LoVo (cell line): ENCODE data around the gene PPOX.

Source experiments
- DNase-seq: peaks from one replicate; pipeline ENCODE4 v3.0.0-alpha.2; 2016; ENCODE audit warnings: low spot score

Gene PPOX

DNA sequence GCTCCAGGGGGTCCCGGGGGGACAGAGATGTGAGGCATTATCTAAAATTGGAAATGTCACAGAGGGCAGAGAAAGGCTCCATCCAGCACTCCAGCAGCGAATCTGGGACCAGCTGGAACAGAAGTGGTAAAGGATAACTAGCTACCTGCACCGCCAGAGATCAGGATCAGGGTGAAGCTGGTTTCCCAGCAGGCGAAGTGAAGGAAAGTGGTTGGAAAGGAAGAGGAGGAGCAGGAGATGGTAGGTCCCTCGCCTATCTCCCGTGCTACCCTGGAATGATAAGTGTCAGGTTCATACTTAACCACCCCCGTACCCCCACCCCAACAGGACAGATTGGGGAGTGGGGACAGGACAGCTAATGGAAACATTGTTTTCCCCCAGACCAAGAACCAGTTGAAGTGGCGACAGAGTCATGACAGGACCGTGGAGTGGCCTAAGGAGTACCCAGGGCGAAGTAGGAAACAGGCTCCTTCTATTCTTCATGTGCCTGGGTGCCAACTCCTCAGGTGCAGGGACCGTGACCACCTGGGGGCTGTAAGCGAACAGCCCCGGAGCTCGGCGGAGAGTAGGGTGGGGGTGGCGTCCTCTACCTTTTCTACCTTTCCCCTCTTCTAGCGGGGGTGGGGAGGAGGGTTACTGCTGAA, 10.4 kb downstream of the PPOX start:
- DNase-seq, result no peak

DNA sequence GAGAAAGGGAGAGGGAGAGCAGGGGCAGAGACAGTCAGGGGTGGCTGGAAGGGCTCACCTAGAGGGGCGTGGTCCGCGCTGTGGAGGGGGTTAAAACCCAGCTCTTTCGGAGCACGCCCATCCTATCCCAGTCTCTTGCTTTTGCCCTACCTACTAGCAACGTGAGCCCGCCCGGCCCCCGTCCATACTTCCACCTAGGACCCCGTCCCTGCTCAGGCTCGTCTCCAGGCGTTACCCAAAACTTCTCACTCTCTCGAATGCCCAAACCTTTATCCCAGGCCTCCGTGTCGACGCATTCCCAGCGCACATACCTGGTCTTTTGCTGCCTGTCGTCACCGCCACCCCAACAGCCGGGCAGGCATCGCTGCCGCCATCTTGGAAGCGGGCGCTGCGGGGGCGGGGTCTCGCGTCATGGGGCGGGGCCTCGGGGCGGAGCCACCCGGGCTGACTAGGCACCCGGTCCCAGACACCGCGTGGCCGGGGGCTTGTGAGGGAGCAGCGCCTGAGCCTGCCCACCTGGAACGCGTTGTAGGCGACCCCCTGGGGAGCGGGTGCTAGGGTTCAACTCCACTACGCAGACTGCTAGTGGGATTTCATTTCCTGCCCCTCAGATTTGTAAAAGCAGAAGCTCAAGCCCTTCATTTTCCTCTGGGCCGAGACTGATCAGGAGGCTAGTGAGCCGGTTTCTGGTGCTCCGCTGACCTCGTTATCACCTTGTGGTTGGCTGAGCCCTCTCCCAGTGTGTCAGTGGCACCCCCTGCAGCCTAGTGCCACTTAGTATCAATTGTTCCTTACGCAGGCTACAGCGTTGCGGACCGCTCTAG, 11.1 kb downstream of the PPOX start, which contains the start of gene B4GALT3:
TSS of gene B4GALT3 (minus strand) at position 396 of the 824 bp plus-strand sequence. CDS start 1,447 bp downstream, outside the sequence.
- peak; percentile 81 for DNase-seq

DNA sequence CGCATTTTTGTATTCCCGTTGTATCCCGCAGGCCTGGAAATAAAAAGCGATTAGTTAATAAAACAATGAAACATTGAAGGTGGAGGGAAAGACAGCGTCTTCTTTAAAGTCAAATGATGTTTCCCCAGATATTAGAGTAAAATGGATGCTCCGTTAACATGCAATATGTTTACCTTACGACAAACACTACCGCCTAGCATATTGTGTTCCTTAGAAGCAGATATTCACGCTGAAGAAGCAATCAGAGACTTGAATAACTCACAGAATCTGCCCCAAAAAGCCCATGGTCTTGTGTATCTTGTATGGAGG, 11.7 kb downstream of the PPOX start:
- no peak for DNase-seq

DNA sequence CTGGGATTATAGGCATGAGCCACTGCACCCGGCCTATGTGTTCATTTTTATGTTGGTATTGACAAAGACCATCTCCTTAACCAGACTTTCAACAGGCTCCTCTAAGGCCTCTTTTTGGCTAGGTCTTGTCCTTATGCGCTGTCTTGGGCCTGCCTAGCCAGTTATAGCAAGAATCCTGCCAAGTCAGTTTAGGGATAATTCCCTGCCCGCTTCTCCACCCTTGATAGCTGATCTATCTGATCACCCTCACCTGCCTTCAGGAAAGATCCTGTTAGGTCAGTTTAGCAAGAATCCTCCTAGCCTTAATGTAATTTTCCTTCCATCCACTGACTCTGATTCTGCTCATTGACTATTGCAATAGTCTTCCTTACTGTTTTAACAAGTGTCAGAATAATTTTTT, 13.5 kb downstream of the PPOX start:
- no peak for DNase-seq

DNA sequence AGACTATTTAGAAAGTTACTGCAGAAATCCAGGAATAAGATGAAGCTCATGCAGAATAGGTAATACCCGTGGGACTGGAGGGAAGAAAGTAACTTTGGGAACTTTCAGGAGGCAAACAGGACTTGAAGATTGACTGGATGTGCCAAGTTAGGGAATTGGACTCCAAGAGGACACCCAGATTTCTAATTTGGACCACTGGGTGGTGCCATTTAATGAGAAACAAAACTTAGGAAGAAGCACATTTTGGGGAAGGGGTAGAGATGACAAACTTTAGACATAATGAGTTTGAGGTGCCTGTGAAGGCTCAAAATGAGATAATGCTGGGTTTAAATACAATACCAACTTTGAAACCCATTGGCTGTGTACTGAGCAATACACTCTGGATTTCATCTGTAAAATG, 14.4 kb downstream of the PPOX start:
- no peak for DNase-seq

DNA sequence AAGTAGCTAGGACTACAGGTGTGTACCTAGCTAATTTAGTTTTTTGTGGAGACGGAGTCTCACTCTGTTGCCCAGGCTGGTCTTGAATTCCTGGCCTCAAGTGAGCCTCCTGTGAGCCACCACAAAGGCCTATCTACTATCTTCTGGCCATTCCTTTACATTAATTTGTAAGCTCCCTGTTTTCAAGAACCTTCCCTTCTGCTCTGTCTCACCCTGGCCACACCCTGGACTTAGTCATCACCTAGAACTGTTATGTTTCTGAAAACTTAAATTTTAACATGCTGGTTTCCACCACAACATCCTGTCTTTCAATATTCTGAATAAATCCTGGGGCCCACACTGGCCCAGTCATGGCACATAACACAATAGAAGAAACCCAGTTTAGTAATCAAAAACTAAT, 16.0 kb downstream of the PPOX start:
- no peak for DNase-seq

DNA sequence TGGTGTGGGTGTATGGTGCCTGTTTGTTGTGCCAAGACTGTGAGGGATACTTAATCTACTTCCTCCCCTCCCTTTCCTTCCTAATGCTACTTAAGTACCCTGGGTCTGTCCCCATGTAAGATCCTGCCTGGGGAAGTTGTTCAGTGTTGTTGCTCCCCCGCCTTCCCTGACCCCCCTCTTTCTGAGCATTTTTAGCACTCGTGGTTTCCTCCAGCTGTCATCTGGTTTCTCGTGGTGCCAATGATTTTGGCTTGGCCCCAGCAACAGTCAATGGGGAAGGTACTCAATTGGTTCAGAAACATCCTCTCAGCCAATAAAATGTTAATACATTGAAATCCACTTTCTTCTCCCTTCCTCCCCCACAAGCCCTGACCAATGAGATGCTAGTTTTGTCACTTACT, 19.1 kb downstream of the PPOX start:
- no peak for DNase-seq

DNA sequence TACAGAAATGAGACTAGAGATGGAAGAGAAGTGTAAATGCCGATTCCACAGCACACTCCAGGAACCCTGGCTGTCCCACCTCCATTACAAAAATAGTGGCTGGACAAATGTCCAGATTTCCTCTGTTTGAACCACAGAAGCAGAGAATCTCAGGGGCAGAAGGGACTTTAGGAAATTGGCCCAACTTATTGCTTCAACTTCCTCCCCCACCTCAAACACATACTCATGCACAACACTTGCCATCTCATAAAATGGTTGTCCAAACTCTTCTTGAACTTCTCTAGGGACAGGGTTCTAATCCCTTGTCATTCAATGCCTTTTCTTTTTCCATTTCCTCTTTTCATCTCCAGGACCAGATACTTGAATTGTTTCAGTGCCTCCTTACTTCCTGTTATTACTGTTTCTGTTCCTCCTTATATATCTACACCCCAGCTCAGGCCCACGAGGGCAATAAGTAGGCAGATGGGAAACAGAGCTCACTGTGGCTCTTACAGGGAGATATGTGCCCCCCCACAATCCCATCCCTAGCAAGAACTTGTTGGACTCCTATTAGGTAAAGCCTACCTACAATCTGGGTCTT, 19.6 kb downstream of the PPOX start:
- no peak for DNase-seq

DNA sequence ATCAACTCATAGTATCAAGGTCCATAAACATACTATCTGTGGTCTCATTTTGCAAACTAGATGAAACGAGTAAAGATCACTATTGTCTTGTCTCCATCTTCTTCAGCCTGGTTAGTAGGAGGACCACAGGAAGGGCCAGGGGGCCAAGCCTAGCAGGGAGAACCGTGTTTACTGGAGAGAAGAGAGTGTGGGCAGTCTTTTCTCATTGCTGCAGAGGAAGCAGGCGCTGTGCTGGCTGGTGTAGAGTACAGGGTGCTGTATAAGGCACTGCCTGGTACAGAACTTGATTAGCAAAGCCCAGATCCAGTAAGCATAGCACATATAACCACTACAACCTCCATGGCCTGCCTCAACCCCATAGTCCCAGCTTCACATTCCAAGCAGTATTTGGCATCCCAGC, 21.1 kb downstream of the PPOX start:
- no peak for DNase-seq

DNA sequence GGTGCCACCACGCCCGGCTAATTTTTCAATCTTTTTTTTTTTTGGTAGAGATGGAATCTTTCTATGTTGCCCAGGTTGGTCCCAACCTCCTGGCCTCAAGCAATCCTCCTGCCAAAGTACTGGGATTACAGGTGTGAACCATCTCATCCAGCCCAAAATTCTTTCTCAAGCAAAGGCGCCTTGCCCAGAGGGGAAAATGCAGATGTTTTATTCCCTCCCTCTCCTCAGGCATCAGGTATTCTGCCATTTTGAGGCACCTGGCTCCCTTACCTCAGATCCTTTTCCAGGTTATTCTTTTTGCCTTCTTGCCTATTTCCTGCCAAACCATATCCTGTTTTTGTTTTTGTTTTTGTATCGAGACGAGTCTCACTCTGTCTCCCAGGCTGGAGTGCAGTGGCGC, 22.2 kb downstream of the PPOX start:
- DNase-seq, result no peak

DNA sequence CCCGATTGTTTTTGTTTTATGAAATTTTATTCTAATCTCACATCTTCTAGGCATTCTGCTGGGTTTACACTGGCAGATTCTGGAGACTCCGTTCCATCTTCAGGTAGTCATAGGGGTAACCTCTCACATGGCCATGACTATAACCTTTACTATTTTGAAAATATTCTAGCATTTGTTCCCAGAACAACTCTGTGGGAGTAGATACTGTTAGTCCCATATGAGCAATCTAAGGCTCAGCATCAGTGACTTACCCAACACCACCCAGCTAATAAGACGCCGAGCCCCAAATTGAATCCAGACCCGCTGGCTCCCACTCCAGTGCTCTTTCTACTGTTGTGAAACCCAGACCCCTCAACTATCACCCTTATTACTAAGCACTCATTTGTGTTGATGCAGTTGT, 22.8 kb downstream of the PPOX start:
- DNase-seq, result no peak

DNA sequence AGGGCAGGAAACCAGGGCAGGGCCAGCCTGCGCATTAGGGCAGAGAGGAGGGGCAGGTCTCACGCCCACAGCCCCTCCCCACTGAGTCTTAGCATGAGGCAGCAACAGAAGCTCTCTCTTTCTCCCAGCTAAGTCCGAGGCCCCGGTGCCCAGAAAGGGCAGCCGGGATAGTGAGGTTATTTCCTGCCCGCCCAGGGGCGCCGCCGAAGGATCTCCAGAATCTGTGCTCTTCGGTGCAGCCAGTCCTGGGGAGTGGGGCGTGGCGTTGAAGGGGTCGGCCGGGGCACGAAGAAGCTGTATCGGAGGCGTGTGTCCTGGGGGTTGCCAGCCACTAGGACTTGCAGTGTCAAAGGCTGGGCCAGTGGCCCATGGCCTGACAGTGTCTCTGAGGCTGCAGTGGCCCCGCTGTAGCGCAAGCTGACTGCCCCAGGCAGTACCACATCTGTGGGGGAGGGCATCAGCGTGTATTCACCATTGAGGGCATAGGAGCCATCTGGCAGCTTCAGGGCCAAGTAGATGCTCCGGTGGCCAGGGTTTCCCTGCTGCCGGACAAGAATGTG, 24.8 kb downstream of the PPOX start:
- no peak for DNase-seq

DNA sequence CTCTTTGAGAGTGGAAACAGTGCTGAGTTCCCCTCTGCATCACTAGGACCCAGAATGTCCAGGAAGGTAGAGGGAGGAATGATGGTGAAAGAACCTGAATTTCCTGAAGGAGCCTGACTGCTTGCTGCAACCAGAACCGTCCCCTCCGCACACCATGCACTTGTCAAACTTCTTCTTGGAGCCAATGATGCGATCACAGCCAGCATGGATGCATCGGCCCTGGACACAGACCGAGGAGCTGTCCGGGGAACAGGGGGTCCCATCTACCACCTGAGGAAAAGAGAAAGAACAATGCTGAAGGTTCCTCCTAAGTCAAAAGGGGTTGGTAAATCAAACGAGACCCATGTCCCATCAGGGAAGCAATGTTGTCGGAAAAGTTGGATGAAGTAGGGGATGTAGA, 25.7 kb downstream of the PPOX start:
- DNase-seq, result no peak

DNA sequence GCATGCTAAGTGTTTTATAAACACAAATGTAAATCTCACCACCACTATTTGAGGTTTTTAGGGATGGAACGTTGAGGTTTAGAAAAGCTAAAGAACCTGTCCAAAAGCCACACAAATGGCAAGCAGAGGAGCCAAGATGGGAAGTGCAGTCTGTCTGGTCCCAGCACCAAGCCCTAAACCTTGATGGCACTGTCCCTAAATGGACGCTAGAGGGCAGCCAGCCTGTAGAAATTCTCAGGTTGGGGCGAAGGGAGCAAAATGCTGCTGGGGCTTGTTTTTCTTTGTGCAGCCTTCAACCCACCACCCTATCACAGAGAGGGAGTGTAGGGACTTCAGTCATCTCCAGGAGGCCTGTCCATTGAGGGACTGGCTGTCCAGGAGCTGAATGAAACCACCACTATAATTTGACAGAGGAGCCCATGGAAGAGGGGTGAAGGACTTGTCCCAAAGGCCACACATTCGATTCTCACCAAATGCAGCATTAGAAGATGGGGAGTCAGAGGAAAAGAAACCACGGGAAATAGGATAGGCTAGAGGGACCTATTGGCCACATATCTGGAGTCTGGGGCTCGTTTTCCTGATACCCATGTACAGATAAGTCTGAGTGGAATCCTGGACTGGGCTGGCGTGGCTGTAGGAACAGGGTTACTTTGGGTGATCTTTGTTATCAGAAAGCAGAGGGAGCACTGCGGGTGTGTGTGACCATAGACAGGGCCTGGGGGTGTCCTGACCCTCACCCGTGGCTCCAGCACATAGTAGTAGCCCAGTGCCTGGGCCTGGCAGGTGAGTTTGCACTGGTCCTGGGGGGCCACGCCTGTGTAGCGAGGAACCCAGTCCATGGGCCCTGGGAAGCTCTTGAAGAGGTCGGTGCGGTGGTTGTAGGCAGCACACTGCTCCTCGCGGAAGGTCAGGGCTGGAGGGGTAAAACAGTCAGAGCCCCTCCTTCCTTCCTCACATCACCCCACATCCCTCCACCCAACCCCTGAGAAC, 26.5 kb downstream of the PPOX start:
- peak; percentile 70 for DNase-seq

DNA sequence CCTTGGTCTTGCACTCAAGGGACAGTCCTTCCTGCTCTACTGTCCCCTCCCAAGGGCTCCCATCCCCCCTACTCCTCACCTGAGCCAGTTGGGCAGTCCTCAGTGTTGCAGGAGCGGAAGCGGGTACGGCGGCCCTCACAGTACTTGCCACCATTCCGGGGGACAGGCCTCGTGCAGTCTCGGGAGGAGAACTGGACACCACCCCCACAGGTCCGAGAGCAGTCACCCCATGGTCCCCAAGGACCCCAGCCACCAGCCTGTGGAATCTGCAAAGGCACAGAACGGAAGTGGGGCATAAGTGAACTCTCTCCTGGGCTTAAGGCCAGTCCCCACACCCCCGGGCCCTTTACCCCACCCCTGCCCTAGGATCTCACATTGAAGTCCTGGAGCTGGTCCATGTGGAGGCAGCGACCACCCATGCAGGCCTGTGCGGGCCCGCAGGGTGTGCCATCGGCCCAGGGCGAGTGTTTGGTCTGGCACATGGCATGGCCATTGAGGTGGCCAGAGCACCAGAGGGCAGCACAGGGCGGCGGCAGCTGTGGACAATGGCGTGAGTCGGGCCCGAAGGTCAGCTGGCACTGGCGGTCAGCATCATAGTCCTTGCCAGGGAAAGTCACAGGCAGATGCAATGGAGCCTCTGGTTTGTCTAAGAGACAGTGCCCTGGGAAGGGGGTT, 27.5 kb downstream of the PPOX start:
- no peak for DNase-seq

DNA sequence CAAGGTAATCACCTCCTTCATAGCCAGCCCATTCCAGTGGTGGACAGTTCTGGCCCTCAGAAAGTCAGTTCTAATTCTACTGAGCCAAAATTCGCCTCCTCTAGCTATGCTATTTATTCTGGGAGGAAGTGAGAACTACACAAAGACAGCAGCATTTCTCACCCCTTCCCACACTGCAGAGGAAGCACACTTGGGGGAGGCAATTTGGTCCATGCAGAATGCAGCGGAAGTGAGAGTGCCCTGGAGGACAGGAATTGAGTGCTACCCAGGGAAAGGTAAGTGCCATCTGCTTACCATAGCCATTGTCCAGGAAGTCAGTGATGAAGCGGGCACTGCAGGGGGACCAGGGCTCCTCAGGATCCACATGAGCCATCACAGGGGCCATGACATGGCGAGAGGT, 28.9 kb downstream of the PPOX start:
- no peak for DNase-seq

DNA sequence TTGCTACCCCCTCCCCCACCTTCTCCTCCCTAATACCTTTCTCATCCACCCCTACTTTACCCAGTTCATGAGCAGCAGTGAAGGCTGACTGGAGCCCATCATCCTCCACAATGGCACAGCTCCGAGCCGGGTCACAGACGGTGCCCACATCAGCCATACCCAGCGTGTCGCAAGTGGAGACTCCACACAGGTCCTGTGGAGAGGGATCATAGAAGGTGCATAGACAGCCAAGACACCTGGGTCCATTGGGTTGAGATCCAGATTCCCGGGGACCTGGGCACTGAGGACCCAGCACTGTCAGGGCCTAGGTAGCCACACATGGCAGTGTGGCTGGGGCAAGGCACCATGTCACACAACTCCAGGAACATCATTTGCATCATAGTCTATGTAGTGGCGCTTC, 29.9 kb downstream of the PPOX start:
- DNase-seq, result no peak

DNA sequence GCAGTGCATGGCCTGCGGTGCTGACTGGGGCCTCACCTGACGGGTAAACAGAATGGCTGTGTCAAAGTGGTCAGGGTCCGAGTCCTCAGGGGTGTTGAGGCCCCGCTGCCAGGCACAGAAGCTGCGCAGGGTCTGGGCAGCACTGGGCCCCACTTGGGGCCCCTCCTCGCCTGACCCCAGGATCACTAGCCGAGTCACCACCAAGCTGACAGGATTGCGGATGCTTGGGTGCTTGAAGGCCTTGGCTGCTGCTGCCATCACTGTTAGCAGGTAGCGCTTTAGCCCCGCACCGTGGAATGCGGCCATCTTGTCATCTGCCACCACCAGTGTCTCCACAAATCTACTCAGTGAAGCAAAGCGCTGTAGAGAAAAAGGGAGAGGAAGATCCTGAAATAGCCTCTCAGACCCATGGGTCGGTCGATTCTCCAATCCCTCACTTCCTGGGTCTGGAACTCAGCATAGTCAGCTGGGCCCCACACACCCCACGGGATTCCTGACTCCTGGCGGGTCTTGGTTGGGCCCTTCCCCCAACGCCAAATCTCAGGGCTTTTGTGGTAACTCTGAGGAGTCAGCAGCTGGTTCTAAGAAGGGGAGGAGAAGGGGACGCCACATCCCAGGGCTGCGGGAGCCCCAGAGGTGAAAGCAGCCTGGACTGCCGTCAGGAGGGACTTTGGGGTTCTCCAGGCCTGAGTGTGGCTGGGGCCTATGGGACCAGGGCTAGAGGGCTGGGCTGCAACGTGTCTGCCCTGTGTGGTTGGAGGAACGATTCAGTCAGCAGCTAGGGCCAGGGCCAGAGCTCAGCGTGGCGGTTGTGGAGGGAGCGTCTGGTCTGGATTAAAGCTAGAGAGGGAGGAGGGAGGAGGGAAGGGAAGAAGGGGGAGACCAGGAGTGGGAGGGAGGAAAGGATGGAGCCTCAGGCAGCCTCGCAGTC, 30.6 kb downstream of the PPOX start:
- DNase-seq, result no peak

DNA sequence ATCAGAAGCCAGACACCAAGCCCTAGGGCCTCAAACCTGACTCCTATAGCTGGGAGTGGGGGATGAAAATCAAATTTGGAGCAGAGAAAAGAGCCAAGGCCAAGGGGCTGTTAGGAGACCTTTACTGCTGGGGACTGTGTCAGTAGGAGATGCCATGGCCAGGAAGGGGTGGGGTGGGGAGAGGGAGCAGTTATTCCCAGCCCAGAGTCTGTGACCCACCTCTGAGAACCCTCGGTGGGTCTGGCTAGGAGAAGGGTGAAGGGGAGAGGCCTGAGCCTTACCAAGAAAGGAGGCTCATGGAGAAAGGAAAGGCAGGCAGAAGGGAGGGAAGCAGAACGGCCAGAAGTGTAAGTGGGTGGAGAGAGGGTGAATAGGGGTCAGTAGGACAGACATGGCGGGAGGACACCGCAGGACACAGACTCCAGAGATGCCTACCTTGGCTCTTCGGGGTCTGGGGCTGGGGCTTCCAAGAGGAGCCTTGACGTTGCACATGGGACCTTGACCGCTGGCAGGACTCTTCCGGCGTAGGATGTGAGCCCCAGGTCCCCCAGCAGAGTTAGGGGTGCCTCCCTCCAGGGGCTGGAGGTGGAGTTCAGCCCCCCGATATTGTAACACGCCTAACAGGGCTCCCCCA, 31.5 kb downstream of the PPOX start:
- no peak for DNase-seq
